Measurements from ENCODE around the gene NFE2L2.

- no peak for TF ChIP-seq EZH2 (IDR thresholded peaks at IDR 0.05; ENCODE audit: low read depth, unreplicated experiment)
- TF ChIP-seq CTCF (conservative IDR thresholded peaks at IDR 0.05; ENCODE audit: low read depth in 2 of 2) = no peak
- no peak for TF ChIP-seq POLR2AphosphoS5 (IDR thresholded peaks at IDR 0.05; ENCODE audit: low read depth)
- no peak for TF ChIP-seq ETS1 (IDR thresholded peaks at IDR 0.05)
- no peak for TF ChIP-seq STAT1 (IDR thresholded peaks at IDR 0.05; ENCODE audit: unreplicated experiment)
- TF ChIP-seq JUNB (IDR thresholded peaks at IDR 0.05; ENCODE audit: unreplicated experiment) = no peak
- TF ChIP-seq REST (IDR thresholded peaks at IDR 0.05; ENCODE audit: unreplicated experiment) = no peak
- no peak for TF ChIP-seq EZH2phosphoT487 (IDR thresholded peaks at IDR 0.05; ENCODE audit: unreplicated experiment)
- no peak for TF ChIP-seq NANOG (IDR thresholded peaks at IDR 0.05; ENCODE audit: borderline replicate concordance)
These were observed 13.4 kb downstream of the NFE2L2 start for GRCh38 chr2:177251165-177251542.

All from GM23338 (cell line).